Heart left ventricle (tissue), 16 donors: Measurements from ENCODE around the gene TFDP1. TPM values are rescaled to one million over a fixed set of nuclear protein-coding genes. Genes with fewer than 3 reads are reported as not detected.
"Not testable (repeated sequence)": the region's sequence is repeated elsewhere in the genome, so short reads cannot be mapped to it uniquely, and the experiment has no call there.

Experiments used
- ATAC-seq, 4 donors: fragments of 200-7000 bp; cut with Tn5 transposase; one replicate each; pipeline ENCODE4 v1.9.1; 2020 to 2022; ENCODE audit warnings: moderate library complexity in 4 of 4, mild to moderate bottlenecking in 3 of 4, moderate number of reproducible peaks in 1 of 4
- DNase-seq, 5 donors: peaks; one replicate each; pipeline ENCODE4 v3.0.0-alpha.2; 2020
- H3K27ac ChIP-seq, 12 donors: fragments of 200-600 bp; sonication (generic) in 4 of 12; one replicate each; pipeline versions ENCODE4 v1.5.0 to v1.8.0; 2016 to 2022; ENCODE audit warnings: mild to moderate bottlenecking in 2 of 12
- H3K27me3 ChIP-seq, 9 donors: fragments of 200-600 bp; sonication (generic) in 2 of 9; one replicate each; pipeline versions ENCODE4 v1.5.1 to v1.8.0; 2016 to 2022; ENCODE audit warnings: mild to moderate bottlenecking in 3 of 9
- H3K36me3 ChIP-seq, 9 donors: fragments of 200-600 bp; sonication (generic) in 2 of 9; one replicate each; pipeline versions ENCODE4 v1.5.0 to v1.8.0; 2018 to 2022; ENCODE audit warnings: mild to moderate bottlenecking in 2 of 9
- H3K4me1 ChIP-seq, 12 donors: fragments of 200-600 bp; sonication (generic) in 4 of 12; one replicate each; pipeline versions ENCODE4 v1.5.0 to v1.8.0; 2016 to 2022; ENCODE audit warnings: mild to moderate bottlenecking in 3 of 12
- H3K4me3 ChIP-seq, 12 donors: fragments of 200-600 bp; sonication (generic) in 4 of 12; one replicate each; pipeline versions ENCODE4 v1.5.0 to v1.8.0; 2017 to 2022; ENCODE audit warnings: mild to moderate bottlenecking in 9 of 12, moderate library complexity in 4 of 12
- H3K9me3 ChIP-seq, 12 donors: fragments of 200-600 bp; sonication (generic) in 4 of 12; one replicate each; pipeline versions ENCODE4 v1.5.0 to v1.8.0; 2016 to 2022; ENCODE audit warnings: mild to moderate bottlenecking in 1 of 12
- CTCF ChIP-seq, 12 donors: fragments of 200-600 bp; sonication (generic) in 4 of 12; IDR thresholded peaks; one replicate each; pipeline versions ENCODE4 v1.5.0 to v1.8.0; 2018 to 2022; ENCODE audit warnings: antibody characterized with exemption in 12 of 12, mild to moderate bottlenecking in 5 of 12
- POLR2A ChIP-seq, 2 donors: fragments of 450-650 bp; IDR thresholded peaks; one replicate each; pipeline ENCODE4 v1.6.1; 2017; ENCODE audit warnings: antibody characterized with exemption in 2 of 2, mild to moderate bottlenecking in 2 of 2, moderate library complexity in 2 of 2
- WGBS, 4 donors: extraction: QIAGEN DNeasy Blood & Tissue Kit in 2 of 4; methylation state at CpG; one replicate each; pipeline versions ENCODE4 v1.1.5 to v1.1.7; 2013 to 2018; 5-methylcytosine and 5-hydroxymethylcytosine counted together
- intact Hi-C, 10 donors: fragments of 100-400 bp; cut with DNase I; formaldehyde crosslinking; loops; one replicate each; pipeline versions ENCODE4 v1.11.1 to v1.14.2; 2022
- polyA plus RNA-seq, 2 donors: library from polyadenylated mRNA; stranded (reverse); fragments of 200-250 nt; gene quantifications; one replicate each; pipeline ENCODE4 v1.2.3, GENCODE V29; 2013
- total RNA-seq, 9 donors: library from RNA; depleted of rRNA in 2 of 9; stranded (reverse); fragments of >200 nt in 2 of 9; fragmentation: NEBNext Ultra II Directional in 3 of 9; extraction: Animal tissue kit (Norgen Biotek cat#: 25700) in 3 of 9; gene quantifications; one replicate each; pipeline versions ENCODE4 v1.1.0 to v1.2.4, GENCODE V29; 2016 to 2023
- donor health status: ischemic (EF 13 %, LVEDD 7.1; RV severe dilation, severe dysfunction).
- donor health status: healthy with polysubstance abuse.
- donor health status: DM: no; HTN: yes; CAD: no.
- donor health status: DM: no; HTN: no; CAD: no.
- donor health status: ischemic (EF 25% LVEDD 6.9; RV normal size, moderate dysfunction).
- donor health status: ischemic (EF 25% LVEDD 5.7; RV mildly dilated, moderate dysfunction).
- donor health status: healthy.
- donor health status: DM: yes; HTN: yes; CAD: no.
- donor health status: ischemic (EF 35%, LVEDD 5.7; RV mildly dilated, moderate dysfunction).
- donor health status: nonischemic (EF 11% LVEDD 7.7; RV severe dilation, severe dysfunction).
- donor health status: DM: yes; HTN: yes; CAD: no.
- donor health status: PGD.
- donor health status: ischemic (EF 29% LVEDD 5.4; RV normal size, mild dysfunction).
- donor health status: nonischemic (EF 23%, LVEDD 6.1; RV moderate dilation, normal function).

The TFDP1 gene
- total and polyA plus RNA-seq, 11 donors: 19.7 to 50.3 (median 44.3) TPM

GRCh38 chr13:113622791-113623490 is 38.4 kb downstream of the TFDP1 start:
- H3K27me3 ChIP-seq: no peaks in the 10 kb centered on the region
- no peaks in the 10 kb centered on the region for H3K4me1 ChIP-seq
- no peak overlapping the region for H3K4me3 ChIP-seq
- 93 to 96% (median 95%) methylated on average over 27 to 29 of the region's 29 CpGs for WGBS, 4 donors
- DNase-seq: peak in 1 of 5 donors; percentile 42
- H3K36me3 ChIP-seq: peaks cover 0 to 17% (median 7%) of the 10 kb centered on the region in 9 donors
- intact Hi-C loops: no loop called here
- H3K9me3 ChIP-seq: no peaks in the 10 kb centered on the region
- no peak overlapping the region for H3K27ac ChIP-seq
- TF ChIP-seq POLR2A (IDR thresholded peaks at IDR 0.05): no peak
- TF ChIP-seq CTCF (IDR thresholded peaks at IDR 0.05): no peak
- peak in 1 of 4 donors; percentile 25 for ATAC-seq

- Histone ChIP-seq H3K36me3 (peaks cover 0 to 22% (median 7%) of the 10 kb centered on the region in 9 donors), H3K27ac (no peak overlapping the region), H3K27me3 (no peaks in the 10 kb centered on the region), H3K4me1 (no peaks in the 10 kb centered on the region), H3K4me3 (no peak overlapping the region), H3K9me3 (no peaks in the 10 kb centered on the region)
- intact Hi-C loops: no loop called here
- WGBS, 4 donors: 89 to 97% (median 95%) methylated on average over 14 to 20 of the region's 20 CpGs
- TF ChIP-seq POLR2A (IDR thresholded peaks at IDR 0.05) (no peak), CTCF (IDR thresholded peaks at IDR 0.05) (no peak)
- DNase-seq (peak in 1 of 5 donors; percentile 46), ATAC-seq (peak in 1 of 4 donors; percentile 29)
Measured at GRCh38 chr13:113623491-113624234, 39.1 kb downstream of the TFDP1 start.

GRCh38 chr13:113624235-113624587 is 39.7 kb downstream of the TFDP1 start:
- Histone ChIP-seq H3K27ac (no peak overlapping the region), H3K36me3 (peaks cover 0 to 26% (median 7%) of the 10 kb centered on the region in 9 donors), H3K4me1 (no peaks in the 10 kb centered on the region), H3K9me3 (no peaks in the 10 kb centered on the region), H3K4me3 (no peak overlapping the region), H3K27me3 (no peaks in the 10 kb centered on the region)
- 92 to 97% (median 95%) methylated on average over 9 of the region's 9 CpGs for WGBS, 4 donors
- DNase-seq (peak in 1 of 5 donors; percentile 13), ATAC-seq (no peak)
- intact Hi-C loops: no loop called here
- no peak for TF ChIP-seq POLR2A (IDR thresholded peaks at IDR 0.05)
- no peak for TF ChIP-seq CTCF (IDR thresholded peaks at IDR 0.05)

- H3K9me3 ChIP-seq, H3K4me1 ChIP-seq, ATAC-seq, H3K27me3 ChIP-seq, H3K27ac ChIP-seq, H3K4me3 ChIP-seq, intact Hi-C loops: not testable (repeated sequence)
- H3K36me3 ChIP-seq: peaks cover 0 to 26% (median 7%) of the 10 kb centered on the region in 9 donors
- WGBS, 4 donors: 90 to 96% (median 93%) methylated on average over 14 of the region's 14 CpGs
- peak in 2 of 5 donors; percentile 3 to 10 for DNase-seq
Measured at GRCh38 chr13:113624640-113625304, 40.2 kb downstream of the TFDP1 start.
